ENCODE measurements around the gene GLT1D1.
"Not testable (repeated sequence)": the region's sequence is repeated elsewhere in the genome, so short reads cannot be mapped to it uniquely, and the experiment has no call there.

The GLT1D1 gene

DNA sequence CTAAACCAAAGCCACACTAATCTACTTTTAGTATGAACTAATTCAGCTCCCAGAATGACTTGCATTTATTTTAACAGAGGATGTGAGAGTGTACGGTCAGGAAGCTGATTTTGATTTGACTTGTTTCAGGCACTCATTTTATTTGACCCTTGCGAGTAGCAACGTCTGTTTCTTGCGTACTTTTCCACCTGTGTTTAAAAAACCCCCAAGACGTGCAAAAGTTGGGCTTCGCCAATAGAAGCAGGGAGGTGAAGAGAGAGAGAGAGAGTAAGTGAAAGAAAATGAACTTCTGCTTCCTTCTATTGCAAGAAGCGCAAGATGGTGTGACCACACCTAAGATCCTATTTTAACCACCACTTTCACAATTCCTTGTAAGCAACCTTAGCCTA is 22.8 kb upstream of the GLT1D1 start:
- no peak for DNase-seq
- TF ChIP-seq GATA1 (IDR thresholded peaks at IDR 0.05; ENCODE audit: low read depth, low read length), result no peak
- no peak for TF ChIP-seq POLR2A (IDR thresholded peaks at IDR 0.05; ENCODE audit: low read length)

DNA sequence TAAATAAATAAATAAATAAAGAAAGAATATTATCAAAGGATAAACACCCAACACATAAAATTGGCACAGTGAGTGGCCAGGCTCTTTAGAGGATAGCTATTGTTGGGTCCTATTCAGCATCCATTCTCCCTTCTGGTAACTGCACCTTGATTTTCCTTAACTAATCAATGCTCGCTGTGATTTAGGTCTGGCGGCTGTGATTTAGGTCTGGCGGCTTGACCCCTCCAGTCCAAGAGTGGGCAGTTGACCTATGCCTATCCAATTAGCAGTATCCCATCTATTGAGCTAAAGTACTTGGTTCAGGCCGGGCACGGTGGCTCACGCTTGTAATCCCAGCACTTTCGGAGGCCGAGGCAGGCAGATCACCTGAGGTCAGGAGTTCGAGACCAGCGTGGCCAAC is 19.9 kb upstream of the GLT1D1 start:
- DNase-seq, result no peak
- no peak for TF ChIP-seq POLR2A (IDR thresholded peaks at IDR 0.05; ENCODE audit: low read length)
- no peak for TF ChIP-seq GATA1 (IDR thresholded peaks at IDR 0.05; ENCODE audit: low read depth, low read length)

DNA sequence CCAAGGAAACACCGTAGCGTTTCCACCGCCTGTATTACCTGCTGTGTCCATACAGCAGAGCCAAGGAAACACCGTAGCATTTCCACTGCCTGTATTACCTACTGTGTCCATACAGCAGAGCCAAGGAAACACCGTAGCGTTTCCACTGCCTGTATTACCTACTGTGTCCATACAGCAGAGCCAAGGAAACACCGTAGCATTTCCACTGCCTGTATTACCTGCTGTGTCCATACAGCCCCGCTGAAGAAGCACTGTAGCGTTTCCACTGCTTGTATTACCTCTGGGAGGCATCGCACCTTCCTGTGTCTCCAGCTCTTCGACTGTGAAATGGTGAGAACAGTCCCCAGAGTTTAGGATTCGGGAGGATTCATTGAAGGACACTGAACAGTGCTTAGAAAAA is 13.4 kb upstream of the GLT1D1 start:
- DNase-seq, result not testable (repeated sequence)

DNA sequence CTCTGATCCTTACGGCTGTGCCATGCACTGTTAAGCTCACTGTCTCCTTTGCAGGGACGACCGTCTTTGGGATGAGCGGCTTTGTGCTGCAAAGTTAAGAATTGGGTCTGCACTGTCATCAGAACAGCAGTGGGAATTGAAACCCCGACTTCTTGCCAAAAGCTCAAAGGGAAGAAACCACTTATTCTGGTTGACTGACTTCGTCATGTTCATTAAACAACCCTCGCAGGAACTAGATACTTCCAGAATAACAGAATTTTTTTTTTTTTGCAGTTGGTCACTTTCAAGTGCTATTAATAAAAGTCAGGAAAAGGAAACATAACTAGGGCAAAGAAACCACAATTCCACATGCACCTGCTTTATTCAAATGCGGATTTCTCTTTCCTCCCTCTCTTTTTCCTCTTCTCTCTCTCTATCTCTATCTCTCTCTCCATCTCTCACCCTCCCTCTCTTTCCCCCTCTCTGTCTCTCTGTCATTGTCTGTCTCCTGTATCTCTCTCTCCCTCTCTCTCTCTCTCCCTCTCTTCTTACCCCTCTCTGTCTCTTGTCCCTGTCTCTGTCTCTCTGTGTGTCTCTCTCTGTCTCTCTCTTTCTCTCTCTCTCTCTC is 12.3 kb upstream of the GLT1D1 start:
- DNase-seq, result no peak
- TF ChIP-seq GATA1 (IDR thresholded peaks at IDR 0.05; ENCODE audit: low read depth, low read length) (no peak), POLR2A (IDR thresholded peaks at IDR 0.05; ENCODE audit: low read length) (no peak)

DNA sequence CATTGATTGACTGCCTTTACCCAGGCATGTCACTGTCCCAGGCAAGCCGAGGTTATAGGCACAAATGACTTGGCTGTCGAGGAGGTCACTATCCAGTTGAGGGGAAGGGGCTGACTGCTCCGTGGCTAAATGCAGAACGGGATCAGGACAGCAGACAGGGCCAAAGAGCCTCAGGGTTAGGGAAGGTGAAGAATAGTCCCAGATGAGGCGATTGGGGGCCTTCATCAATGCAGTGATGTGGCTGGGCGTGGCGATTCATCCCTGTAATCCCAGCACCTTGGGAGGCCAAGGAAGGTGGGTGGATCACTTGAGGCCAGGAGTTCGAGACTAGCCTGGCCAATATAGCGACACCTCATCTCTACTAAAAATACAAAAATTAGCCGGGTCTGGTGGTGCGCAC is 10.7 kb upstream of the GLT1D1 start:
- TF ChIP-seq POLR2A (IDR thresholded peaks at IDR 0.05; ENCODE audit: low read length), result no peak
- TF ChIP-seq GATA1 (IDR thresholded peaks at IDR 0.05; ENCODE audit: low read depth, low read length), result no peak
- no peak for DNase-seq

DNA sequence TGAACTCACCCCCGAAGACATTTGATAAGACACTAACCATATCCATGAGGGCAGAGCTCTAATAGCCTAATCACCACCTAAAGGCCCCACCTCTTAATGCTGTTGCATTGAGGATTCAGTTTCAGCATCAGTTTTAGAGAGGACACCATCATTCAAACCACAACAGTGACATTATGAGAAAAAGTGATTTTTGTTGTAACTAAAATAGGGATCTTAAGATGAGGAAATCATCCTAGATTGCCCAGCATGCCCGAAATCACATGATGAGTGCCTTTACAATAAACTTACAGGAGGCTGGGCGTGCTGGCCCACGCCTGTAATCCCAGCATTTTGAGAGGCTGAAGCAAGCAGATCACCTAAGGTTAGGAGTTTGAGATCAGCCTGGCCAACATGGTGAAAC is 9.7 kb upstream of the GLT1D1 start:
- no peak for DNase-seq
- TF ChIP-seq POLR2A (IDR thresholded peaks at IDR 0.05; ENCODE audit: low read length) (no peak), GATA1 (IDR thresholded peaks at IDR 0.05; ENCODE audit: low read depth, low read length) (no peak)

DNA sequence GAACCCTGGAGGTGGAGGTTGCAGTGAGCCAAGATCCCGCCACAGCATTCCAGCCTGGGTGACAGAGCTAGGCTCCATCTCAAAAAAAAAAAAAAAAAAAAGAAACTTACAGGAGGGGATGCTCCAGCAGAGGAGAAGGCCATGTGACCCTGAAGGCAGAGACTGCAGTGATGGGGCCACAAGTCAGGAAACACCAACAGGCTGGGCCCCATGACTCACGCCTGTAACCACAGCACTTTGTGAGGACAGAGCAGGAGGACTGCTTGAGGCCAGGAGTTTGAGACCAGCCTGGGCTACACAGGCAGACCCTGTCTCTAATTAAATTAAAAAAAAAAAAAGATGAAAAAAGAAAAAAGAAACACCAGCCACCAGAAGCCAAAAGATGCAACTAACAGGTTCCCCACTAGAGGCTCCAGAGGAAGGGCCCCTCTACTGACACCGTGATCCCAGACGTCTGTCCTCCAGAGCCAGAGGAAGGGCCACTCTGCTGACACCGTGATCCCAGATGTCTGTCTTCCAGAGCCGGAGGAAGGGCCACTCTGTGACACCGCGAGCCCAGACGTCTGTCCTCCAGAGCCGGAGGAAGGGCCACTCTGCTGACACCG is 9.1 kb upstream of the GLT1D1 start:
- no peak for DNase-seq

DNA sequence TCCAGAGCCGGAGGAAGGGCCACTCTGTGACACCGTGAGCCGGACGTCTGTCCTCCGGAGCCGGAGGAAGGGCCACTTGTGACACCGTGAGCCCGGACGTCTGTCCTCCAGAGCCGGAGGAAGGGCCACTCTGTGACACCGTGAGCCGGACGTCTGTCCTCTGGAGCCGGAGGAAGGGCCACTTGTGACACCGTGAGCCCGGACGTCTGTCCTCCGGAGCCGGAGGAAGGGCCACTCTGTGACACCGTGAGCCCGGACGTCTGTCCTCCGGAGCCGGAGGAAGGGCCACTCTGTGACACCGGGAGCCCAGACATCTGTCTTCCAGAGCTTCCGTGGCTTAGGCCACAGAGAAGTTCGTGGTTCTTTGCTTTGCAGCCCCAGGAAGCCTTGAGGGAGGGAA is 6.6 kb upstream of the GLT1D1 start:
- not testable (repeated sequence) for DNase-seq

More for the DNA sequence above, 9.1 kb upstream of the GLT1D1 start:
- TF ChIP-seq GATA1 (IDR thresholded peaks at IDR 0.05; ENCODE audit: low read depth, low read length) (no peak), POLR2A (IDR thresholded peaks at IDR 0.05; ENCODE audit: low read length) (no peak)

DNA sequence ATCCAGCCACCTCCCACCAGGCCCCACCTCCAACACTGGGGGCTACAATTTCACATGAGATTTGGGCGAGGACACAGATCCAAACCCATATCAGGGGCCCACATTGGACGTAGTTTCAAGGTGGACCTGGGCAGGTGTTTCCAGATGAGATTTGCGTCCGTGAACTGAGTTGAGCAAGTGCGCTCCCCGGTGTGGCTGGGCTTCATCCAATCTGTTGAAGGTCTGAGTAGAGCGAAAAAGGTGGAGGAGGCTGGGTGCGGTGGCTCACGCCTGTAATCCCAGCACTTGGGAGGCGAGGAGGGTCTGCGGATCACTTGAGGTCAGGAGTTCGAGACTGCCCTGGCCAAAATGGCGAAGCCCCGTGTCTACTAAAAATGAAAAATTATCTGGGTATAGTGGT is 4.9 kb upstream of the GLT1D1 start:
- TF ChIP-seq POLR2A (IDR thresholded peaks at IDR 0.05; ENCODE audit: low read length), result no peak
- TF ChIP-seq GATA1 (IDR thresholded peaks at IDR 0.05; ENCODE audit: low read depth, low read length), result no peak
- DNase-seq, result no peak

DNA sequence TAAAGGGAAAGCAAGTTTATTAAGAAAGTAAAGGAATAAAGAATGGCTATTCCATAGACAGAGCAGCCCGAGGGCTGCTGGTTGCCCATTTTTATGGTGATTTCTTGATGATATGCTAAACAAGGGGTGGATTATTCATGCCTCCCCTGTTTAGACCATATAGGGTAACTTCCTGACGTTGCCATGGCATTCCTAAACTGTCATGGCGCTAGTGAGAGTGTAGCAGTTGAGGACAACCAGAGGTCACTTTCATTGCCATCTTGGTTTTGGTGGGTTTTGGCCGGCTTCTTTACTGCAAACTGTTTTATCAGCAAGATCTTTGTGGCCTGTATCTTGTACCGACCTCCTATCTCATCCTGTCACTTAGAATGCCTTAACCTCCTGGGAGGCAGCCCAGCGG is 3.5 kb upstream of the GLT1D1 start:
- not testable (repeated sequence) for DNase-seq

DNA sequence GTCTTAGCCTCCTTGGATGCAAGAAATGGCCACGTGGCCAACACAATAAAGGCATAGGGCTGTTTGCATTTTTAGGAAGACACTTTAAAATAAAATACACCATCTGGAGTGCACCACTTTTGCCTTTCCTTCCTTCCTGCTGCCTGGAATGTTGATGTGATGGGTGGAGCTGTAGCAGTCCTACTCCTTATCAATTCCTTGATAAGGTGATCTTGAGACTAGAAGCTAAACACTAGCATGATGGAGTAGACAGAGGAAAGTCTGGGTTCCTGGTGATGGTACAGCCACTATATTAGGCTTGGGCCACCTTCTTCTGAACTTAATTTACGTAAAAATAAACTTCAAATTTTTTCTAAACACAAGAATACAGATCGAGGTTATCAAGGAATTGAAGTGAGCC is 2.9 kb upstream of the GLT1D1 start:
- no peak for DNase-seq
- no peak for TF ChIP-seq GATA1 (IDR thresholded peaks at IDR 0.05; ENCODE audit: low read depth, low read length)
- TF ChIP-seq POLR2A (IDR thresholded peaks at IDR 0.05; ENCODE audit: low read length), result no peak

DNA sequence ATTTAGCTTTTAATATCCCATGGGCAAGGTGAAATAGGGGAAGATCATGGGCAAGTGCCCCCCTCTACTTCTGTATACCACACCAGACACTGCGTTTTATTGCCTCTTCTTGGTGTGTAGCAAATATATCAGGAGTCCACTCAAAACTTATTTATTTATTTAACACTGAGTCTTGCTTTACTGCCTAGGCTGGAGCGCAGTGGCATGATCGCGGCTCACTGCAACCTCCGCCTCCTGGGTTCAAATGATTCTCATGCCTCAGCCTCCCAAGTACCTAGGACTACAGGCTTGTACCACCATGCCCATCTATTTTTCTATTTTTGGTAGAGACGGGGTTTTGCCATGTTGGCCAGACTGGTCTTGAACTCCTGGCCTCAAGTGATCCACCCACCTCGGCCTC is 1.8 kb upstream of the GLT1D1 start:
- not testable (repeated sequence) for DNase-seq

DNA sequence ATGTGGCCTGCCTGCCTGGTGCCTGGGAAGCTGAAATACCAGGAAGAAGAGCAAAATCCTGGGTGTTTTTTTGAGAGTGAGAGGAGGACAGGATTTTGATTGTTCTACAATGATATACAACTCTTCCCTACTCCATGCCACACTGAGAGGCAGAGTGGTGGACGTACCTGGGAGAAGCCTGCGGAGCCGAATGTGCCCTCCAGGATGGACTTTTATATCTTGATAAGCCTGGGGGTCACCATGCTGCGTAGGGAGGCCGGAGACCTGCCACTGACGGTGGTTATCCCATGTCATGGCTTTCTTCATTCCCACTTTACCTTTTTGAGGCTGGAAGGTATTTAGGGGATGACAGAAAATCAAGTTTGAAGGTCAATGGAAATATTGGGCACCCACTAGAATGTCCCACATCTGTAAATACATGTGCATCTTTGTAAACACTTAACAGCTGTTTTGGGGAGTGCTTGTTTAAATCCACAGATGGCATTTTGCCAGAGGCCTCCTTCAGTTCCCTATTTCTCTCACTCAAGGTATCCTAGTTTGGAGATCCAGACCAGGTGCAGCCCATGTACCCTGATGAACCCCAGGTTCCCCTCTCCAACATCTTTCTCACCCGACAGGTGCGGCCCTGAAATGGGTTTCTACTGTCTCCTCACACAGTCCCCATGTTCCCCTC is 1.1 kb upstream of the GLT1D1 start:
- TF ChIP-seq GATA1 (IDR thresholded peaks at IDR 0.05; ENCODE audit: low read depth, low read length), result no peak
- no peak for TF ChIP-seq POLR2A (IDR thresholded peaks at IDR 0.05; ENCODE audit: low read length)
- DNase-seq, result no peak

DNA sequence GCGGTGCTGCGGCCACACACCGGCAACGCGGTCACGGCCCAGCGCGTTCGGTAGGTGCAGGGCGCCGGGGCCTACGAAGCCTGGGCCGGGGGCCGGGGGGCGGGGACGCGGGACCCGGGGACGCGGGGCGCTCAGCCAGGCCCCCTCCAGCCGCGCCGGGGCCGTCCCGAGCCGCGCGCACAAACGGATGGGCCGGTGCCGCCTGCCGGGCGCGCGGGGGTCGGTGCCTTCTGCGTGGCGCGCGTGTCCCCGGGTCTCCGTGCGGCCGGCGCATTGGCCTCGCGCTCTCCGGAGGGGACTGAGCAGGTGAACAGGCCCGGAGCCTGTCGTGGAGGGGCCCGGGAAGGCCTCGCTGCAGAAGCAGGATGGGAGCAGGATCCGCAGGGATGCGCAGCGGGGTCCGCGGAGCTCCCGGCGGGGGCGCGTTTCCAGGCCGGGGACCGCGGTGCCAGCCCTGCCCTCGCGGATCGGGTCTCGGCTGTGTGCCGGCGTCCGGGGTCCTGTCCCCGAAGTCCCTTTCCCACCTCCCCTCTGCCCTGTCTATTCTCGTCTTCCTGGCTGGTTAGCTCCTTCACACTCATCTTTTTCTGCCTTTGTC is 421 bp downstream of the GLT1D1 start:
- TF ChIP-seq GATA1 (IDR thresholded peaks at IDR 0.05; ENCODE audit: low read depth, low read length) (no peak), POLR2A (IDR thresholded peaks at IDR 0.05; ENCODE audit: low read length) (no peak)
- DNase-seq, result no peak

DNA sequence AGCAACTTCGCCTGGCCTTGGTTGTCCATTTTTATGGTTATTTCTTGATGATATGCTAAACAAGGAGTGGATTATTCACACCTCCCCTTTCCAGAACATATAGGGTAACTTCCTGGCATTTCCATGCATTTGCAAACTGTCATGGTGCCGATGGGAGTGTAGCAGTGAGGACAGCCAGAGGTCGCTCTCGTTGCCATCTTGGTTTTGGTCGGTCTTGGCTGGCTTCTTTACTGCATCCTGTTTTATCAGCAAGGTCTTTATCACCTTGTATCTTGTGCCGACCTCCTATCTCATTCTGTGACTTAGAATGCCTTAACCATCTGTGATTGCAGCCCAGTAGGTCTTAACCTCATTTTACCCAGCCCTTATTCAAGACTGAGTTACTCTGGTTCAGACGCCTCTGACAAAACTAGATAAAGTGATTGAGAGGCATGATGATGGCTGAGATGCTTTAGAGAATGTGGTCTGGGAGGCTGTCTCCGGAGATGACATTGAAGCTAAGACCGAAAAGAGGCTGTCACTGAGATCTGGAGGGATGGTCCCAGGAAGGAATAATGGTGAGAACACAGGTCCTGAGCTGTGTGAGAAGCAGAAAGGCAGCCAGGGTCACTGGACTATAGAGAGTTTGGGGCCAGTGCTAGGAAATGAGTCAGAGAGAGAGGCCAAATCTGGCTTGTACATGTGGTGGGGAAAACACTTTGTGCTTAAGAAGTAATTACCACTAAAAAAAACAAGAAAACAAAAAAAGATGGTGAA is 2.9 kb downstream of the GLT1D1 start:
- DNase-seq, result no peak
- TF ChIP-seq GATA1 (IDR thresholded peaks at IDR 0.05; ENCODE audit: low read depth, low read length), result no peak
- no peak for TF ChIP-seq POLR2A (IDR thresholded peaks at IDR 0.05; ENCODE audit: low read length)

Data from erythroblast (primary cell).